ENCODE measurements around the gene LCN6. TPM values are rescaled to one million over a fixed set of nuclear protein-coding genes. Genes with fewer than 3 reads are reported as not detected.

The LCN6 gene
- polyA plus RNA-seq, 1 donor from 2014 or later, result not detected

GRCh38 chr9:136700959-136701667, 47.2 kb downstream of the LCN6 start:
- TF ChIP-seq TAF1 (IDR thresholded peaks at IDR 0.05; ENCODE audit: low read depth) (no peak), POLR2AphosphoS5 (IDR thresholded peaks at IDR 0.05) (no peak), EZH2 (IDR thresholded peaks at IDR 0.05; ENCODE audit: borderline replicate concordance, insufficient read depth, low read length, poor library complexity, severe bottlenecking) (no peak), RAD21 (conservative IDR thresholded peaks at IDR 0.05) (no peak), REST (IDR thresholded peaks at IDR 0.05; ENCODE audit: borderline replicate concordance) (no peak), EP300 (conservative IDR thresholded peaks at IDR 0.05; ENCODE audit: poor library complexity, severe bottlenecking) (no peak), MXI1 (conservative IDR thresholded peaks at IDR 0.05; ENCODE audit: poor library complexity, severe bottlenecking) (no peak), SMC3 (conservative IDR thresholded peaks at IDR 0.05; ENCODE audit: poor library complexity) (no peak), CTCF (IDR thresholded peaks at IDR 0.05; ENCODE audit: poor library complexity, severe bottlenecking) (no peak)
- Histone ChIP-seq H3K9me2 (ENCODE audit: insufficient read depth, low read length) (no peaks in the 10 kb centered on the region), H3K4me2 (ENCODE audit: low read length) (no peak overlapping the region), H2AFZ (ENCODE audit: low read depth, low read length) (no peak overlapping the region), H3K36me3 (ENCODE audit: insufficient read depth, low read length) (no peaks in the 10 kb centered on the region), H3K79me2 (replicated peaks; ENCODE audit: insufficient read depth, low read length) (no peaks in the 10 kb centered on the region), H3K9me3 (ENCODE audit: low read length) (no peaks in the 10 kb centered on the region), H3K27ac (ENCODE audit: low read length) (no peak overlapping the region), H4K20me1 (ENCODE audit: insufficient read depth) (no peaks in the 10 kb centered on the region), H3F3A (ENCODE audit: insufficient read depth, low read length, poor library complexity, severe bottlenecking) (no peaks in the 10 kb centered on the region), H3K9ac (ENCODE audit: low read length) (no peak overlapping the region), H3K4me3 (ENCODE audit: low read length) (no peak overlapping the region), H3K27me3 (ENCODE audit: insufficient read depth, low read depth, low read length) (no peaks in the 10 kb centered on the region)

GRCh38 chr9:136700304-136700703, 48.0 kb downstream of the LCN6 start:
- Histone ChIP-seq H3K9me2 (ENCODE audit: insufficient read depth, low read length) (no peaks in the 10 kb centered on the region), H3K9ac (ENCODE audit: low read length) (no peak overlapping the region)
- no peak for TF ChIP-seq CTCF (IDR thresholded peaks at IDR 0.05; ENCODE audit: poor library complexity, severe bottlenecking)
- TF ChIP-seq SMC3 (conservative IDR thresholded peaks at IDR 0.05; ENCODE audit: poor library complexity), result no peak
- no peak for TF ChIP-seq TAF1 (IDR thresholded peaks at IDR 0.05; ENCODE audit: low read depth)
- no peak for TF ChIP-seq EZH2 (IDR thresholded peaks at IDR 0.05; ENCODE audit: borderline replicate concordance, insufficient read depth, low read length, poor library complexity, severe bottlenecking)
- TF ChIP-seq POLR2AphosphoS5 (IDR thresholded peaks at IDR 0.05), result no peak
- TF ChIP-seq MXI1 (conservative IDR thresholded peaks at IDR 0.05; ENCODE audit: poor library complexity, severe bottlenecking), result no peak
- TF ChIP-seq REST (IDR thresholded peaks at IDR 0.05; ENCODE audit: borderline replicate concordance), result no peak
- no peak for TF ChIP-seq RAD21 (conservative IDR thresholded peaks at IDR 0.05)
- no peak for TF ChIP-seq EP300 (conservative IDR thresholded peaks at IDR 0.05; ENCODE audit: poor library complexity, severe bottlenecking)

More at GRCh38 chr9:136700304-136700703, 48.0 kb downstream of the LCN6 start:
- no peak overlapping the region for H3K4me3 ChIP-seq (ENCODE audit: low read length)
- H3F3A ChIP-seq (ENCODE audit: insufficient read depth, low read length, poor library complexity, severe bottlenecking), result no peaks in the 10 kb centered on the region
- no peaks in the 10 kb centered on the region for H3K27me3 ChIP-seq (ENCODE audit: insufficient read depth, low read depth, low read length)
- H3K79me2 ChIP-seq (replicated peaks; ENCODE audit: insufficient read depth, low read length), result no peaks in the 10 kb centered on the region
- no peaks in the 10 kb centered on the region for H3K9me3 ChIP-seq (ENCODE audit: low read length)
- no peak overlapping the region for H3K27ac ChIP-seq (ENCODE audit: low read length)
- no peak overlapping the region for H2AFZ ChIP-seq (ENCODE audit: low read depth, low read length)
- H3K36me3 ChIP-seq (ENCODE audit: insufficient read depth, low read length), result no peaks in the 10 kb centered on the region
- no peaks in the 10 kb centered on the region for H4K20me1 ChIP-seq (ENCODE audit: insufficient read depth)
- H3K4me2 ChIP-seq (ENCODE audit: low read length), result no peak overlapping the region
